GM21786 (cell line): ENCODE data around the gene ZBTB16.

Source experiments
- ATAC-seq: cut with Tn5 transposase; IDR thresholded peaks from one replicate; pipeline ENCODE4 v1.9.1; 2021; ENCODE audit not compliant: unreplicated experiment

Gene ZBTB16

GRCh38 chr11:114255289-114255688 lies 195.8 kb downstream of the ZBTB16 start:
- no peak for ATAC-seq

GRCh38 chr11:114256176-114256966 lies 196.9 kb downstream of the ZBTB16 start:
- ATAC-seq = no peak

DNA sequence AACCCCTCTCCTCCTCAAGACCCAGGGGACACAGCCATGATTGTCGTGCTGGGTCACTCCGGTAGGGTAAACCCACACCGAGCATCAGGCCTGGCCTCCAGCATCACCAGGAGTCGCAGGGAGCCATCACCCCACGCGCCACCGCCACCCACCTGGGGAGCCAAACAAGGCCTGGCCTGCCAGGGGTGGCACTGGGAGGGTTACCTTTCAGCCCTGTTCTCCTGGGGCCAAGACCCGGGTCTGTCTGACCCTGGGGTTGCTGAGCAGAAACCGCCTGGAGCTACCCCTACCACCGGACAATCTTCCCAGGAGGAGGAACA lies 197.4 kb downstream of the ZBTB16 start:
- no peak for ATAC-seq

- no peak for ATAC-seq
Observed at GRCh38 chr11:114257621-114258558, 198.4 kb downstream of the ZBTB16 start.

GRCh38 chr11:114258696-114259095 lies 199.2 kb downstream of the ZBTB16 start:
- ATAC-seq = no peak

GRCh38 chr11:114259124-114259526 lies 199.6 kb downstream of the ZBTB16 start:
- ATAC-seq = no peak

GRCh38 chr11:114259551-114259983 lies 200.1 kb downstream of the ZBTB16 start:
- ATAC-seq = no peak

DNA sequence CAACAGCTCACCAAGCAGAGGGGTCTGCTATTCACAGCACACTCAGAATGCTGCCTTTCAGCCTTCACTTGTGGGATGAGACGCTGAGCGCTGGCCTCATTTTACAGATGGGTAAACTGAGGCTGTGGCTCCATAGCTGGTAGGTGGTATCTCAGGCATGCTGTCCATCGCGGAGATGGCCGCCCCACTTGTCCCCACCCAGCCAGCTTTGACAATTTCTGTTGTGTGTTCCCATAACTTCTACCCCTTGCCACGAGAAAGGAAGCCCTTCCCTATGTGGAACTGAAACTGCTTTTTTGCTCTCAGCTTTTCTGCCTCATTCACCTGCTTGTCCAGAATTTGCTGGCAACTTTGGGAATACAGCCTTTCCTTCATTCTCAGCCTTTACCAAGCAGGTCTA lies 200.6 kb downstream of the ZBTB16 start:
- ATAC-seq = no peak

DNA sequence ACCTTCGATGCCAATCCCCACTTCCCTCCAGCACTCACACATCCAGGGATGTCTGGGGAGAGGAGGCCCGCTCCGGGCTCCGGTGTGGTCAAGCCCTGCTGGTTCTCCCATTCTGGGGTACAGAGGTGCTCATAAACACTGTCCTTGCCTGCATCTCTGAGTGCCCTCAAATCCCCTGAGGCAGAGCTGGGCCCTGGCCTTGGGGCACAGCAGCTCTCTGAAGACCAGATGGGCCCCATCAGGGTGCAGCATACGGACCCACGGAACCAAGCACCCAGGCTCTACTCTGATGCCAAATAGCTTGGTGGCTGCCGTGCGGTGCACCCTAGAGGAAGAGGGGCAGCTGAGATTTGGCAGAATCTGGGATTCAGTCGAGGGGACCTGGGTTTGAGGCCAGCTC lies 201.0 kb downstream of the ZBTB16 start:
- no peak for ATAC-seq

DNA sequence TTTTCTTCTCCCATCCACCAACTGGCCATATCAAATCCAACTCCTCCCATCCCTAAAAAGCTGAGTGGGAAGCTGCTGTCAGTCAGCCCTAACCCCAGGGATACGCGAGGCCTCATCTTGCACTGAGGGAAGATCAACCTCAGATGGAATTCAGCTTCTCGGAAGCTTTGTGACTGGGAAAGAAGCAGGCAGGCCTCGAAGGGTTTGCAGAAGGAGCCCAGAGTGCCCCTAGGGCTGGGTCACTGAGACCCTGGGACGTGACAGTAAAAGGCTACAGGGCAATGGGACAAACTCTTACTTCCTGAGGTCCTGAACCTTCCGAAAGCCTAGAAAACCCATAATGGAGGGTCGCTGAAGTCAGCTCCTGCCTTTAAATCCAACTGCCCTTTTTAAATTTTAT lies 202.3 kb downstream of the ZBTB16 start:
- ATAC-seq = no peak

DNA sequence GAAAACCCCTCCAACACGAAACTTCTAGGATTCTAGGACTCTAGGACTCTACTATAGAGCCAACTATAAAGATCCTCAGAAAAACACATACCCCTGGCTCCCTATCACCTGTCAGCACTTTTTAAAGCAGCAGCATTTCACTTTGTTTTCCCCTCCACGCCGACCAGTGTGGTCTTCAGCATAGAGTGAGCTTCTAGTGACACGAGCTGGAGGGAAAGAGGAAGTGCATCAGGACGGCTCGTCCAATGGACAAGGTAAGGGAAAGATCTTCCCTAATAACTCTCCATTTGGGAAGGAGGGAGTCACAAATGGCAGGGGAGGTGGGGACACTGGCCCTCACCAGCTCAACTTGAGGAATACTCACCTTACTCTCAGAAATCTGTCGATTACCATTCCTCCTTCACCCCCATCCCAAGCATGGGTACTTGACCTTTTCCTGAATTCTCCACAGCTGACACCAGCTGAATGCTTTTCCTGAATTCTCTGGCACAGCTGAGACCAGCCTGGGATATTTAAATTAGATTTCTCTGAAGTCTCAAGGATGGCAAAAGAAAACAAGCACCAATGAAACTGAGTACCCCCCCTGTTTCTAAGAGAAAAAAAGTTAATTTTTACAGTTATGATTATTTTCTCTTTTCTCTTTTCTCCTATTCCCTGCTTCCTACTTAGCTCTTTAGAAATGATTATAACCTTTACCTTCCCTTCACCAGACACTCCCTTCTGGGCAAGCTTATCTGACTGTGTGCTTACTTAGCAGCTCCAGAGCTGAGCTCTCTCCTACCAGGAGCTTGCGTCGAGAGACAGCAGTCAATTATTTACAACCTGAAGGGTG lies 203.4 kb downstream of the ZBTB16 start:
- no peak for ATAC-seq

- ATAC-seq = no peak
Observed at GRCh38 chr11:114263513-114264170, 204.1 kb downstream of the ZBTB16 start.

DNA sequence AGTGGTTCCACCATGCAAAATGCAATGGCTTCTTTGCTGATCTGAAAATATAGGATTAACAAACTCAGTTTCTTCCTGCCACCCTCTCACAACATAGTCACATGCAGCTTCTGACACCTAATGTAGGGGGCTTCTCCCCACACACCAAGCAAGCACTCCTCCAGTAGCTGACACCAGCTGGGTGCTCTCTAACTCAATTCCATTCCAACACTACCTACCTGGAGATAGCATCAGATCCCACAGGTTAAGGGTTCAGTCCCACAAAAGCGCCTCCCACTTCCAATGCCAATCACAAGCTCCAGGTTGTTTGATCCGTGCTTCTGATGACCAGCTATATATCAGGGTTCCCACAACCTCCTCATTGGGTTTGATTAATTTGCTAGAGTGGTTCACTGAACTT lies 204.9 kb downstream of the ZBTB16 start:
- ATAC-seq = no peak

DNA sequence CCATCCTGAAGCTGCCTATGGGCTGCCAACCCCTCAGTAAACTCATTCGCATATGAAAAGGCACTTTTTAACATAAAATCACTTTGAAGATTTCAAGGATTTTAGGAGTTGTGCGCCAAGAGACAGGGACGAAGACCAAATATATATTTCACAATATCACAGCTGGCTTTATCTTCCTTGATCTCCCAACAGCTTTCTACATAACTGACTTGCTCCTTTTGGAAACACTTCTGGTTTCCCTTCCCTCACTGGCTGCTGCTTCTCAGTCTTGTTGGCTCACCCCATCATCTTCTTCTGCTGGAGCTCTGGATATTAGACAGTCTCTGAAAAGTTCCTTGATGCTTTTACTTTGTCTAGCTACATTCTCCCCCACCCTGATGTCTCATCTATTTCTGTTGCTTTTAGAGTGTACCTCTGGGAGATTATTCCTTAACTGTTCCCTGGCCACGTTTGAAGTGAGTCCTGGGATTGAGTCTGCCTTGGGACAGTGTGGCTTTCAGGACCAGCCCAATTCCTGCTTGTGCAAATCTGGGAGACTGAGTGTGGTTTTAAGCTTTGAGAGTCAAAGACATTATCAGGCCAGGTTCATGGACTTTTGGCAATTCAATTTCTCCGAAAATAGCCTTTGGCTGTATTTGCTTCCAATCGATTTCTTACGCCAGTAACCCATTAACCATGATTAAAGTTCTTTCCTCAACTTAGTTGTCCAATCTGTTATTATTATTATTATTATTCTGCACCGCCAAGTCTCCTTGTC lies 205.8 kb downstream of the ZBTB16 start:
- ATAC-seq = no peak

DNA sequence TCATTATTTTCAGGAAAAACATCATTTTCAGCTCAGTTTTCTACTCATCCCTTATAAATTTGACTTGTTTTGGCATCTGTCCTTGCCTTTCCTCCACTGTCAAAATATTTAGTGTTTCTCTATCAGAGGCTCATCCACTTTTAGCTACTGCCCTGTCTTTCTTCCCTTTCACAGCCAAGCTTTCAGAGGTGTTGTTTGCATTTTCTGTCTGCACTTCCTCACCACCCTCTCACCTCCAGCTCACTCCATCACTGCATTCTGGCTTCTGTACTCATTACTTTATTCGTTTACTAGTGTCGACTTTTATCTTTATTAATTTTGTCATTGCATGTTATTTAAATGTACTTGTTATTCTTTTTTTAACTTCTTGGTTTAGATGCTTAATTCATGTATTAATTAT lies 210.0 kb downstream of the ZBTB16 start:
- ATAC-seq = no peak

GRCh38 chr11:114270531-114271270 lies 211.2 kb downstream of the ZBTB16 start:
- no peak for ATAC-seq

- no peak for ATAC-seq
Observed at GRCh38 chr11:114271316-114271715, 211.8 kb downstream of the ZBTB16 start.

- ATAC-seq = no peak
Observed at GRCh38 chr11:114272311-114272710, 212.8 kb downstream of the ZBTB16 start.

DNA sequence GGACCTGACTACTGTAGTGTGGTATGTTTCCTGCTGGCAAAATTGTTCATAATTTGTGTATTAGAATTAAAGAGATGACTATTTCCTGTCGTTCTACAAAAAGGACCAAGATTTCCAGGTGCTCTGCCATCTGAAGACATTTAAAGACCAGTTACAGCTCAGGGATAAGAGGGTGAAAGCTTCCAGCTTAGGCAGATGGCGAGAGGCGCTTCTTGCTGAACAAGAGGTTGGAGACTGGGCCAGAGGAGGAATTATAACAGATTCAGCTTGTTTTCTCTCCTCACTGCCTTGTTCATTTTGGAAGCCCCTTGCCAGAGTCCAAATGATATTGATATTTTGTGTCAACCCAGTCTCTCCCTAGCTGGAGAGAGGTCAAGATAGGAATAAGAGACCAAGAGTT lies 213.6 kb downstream of the ZBTB16 start:
- ATAC-seq = no peak
